ENCODE data around the gene WDR93.

- TF ChIP-seq AFF4 (CRISPR knock-in tag; IDR thresholded peaks at IDR 0.05; ENCODE audit: borderline replicate concordance) (no peak), CTCF (IDR thresholded peaks at IDR 0.05) (no peak), FOXJ3 (CRISPR knock-in tag; IDR thresholded peaks at IDR 0.05; ENCODE audit: borderline replicate concordance) (no peak), MLX (CRISPR knock-in tag; IDR thresholded peaks at IDR 0.05) (no peak), PRRX2 (CRISPR knock-in tag; IDR thresholded peaks at IDR 0.05) (no peak), SMAD4 (CRISPR knock-in tag; IDR thresholded peaks at IDR 0.05) (no peak), SP1 (CRISPR knock-in tag; conservative IDR thresholded peaks at IDR 0.05) (no peak)
- TF ChIP-seq, protein P1, sequence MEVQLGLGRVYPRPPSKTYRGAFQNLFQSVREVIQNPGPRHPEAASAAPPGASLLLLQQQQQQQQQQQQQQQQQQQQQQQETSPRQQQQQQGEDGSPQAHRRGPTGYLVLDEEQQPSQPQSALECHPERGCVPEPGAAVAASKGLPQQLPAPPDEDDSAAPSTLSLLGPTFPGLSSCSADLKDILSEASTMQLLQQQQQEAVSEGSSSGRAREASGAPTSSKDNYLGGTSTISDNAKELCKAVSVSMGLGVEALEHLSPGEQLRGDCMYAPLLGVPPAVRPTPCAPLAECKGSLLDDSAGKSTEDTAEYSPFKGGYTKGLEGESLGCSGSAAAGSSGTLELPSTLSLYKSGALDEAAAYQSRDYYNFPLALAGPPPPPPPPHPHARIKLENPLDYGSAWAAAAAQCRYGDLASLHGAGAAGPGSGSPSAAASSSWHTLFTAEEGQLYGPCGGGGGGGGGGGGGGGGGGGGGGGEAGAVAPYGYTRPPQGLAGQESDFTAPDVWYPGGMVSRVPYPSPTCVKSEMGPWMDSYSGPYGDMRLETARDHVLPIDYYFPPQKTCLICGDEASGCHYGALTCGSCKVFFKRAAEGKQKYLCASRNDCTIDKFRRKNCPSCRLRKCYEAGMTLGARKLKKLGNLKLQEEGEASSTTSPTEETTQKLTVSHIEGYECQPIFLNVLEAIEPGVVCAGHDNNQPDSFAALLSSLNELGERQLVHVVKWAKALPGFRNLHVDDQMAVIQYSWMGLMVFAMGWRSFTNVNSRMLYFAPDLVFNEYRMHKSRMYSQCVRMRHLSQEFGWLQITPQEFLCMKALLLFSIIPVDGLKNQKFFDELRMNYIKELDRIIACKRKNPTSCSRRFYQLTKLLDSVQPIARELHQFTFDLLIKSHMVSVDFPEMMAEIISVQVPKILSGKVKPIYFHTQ (CRISPR knock-in tag; IDR thresholded peaks at IDR 0.05) = no peak
- TF ChIP-seq, protein P2, sequence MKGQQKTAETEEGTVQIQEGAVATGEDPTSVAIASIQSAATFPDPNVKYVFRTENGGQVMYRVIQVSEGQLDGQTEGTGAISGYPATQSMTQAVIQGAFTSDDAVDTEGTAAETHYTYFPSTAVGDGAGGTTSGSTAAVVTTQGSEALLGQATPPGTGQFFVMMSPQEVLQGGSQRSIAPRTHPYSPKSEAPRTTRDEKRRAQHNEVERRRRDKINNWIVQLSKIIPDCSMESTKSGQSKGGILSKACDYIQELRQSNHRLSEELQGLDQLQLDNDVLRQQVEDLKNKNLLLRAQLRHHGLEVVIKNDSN (CRISPR knock-in tag; IDR thresholded peaks at IDR 0.05) = no peak
These were observed 93.5 kb downstream of the WDR93 start for GRCh38 chr15:89783861-89784685.

All from WTC11 (cell line).